B cell (primary cell): ENCODE results near the gene SMAD7. TPM values are rescaled to one million over a fixed set of nuclear protein-coding genes. Genes with fewer than 3 reads are reported as not detected.

Experiments
- ATAC-seq: fragments of 200-7000 bp; cut with Tn5 transposase; one replicate; pipeline ENCODE4 v1.10.0; 2021; ENCODE audit warnings: low read depth, mild to moderate bottlenecking, moderate number of reproducible peaks, moderate library complexity
- CTCF ChIA-PET: fragments of 350-600 bp; sonication (Branson Sonifier 250); formaldehyde crosslinking; loops from one replicate; lab custom pipeline; 2021; ENCODE audit warnings: antibody characterized with exemption, inconsistent platforms; lab: Charles Lee
- POLR2A ChIA-PET: fragments of 350-600 bp; sonication (Branson Sonifier 250); formaldehyde crosslinking; loops from one replicate; lab custom pipeline; 2021; ENCODE audit warnings: antibody characterized with exemption; lab: Charles Lee
- DNase-seq: peaks from one replicate; pipeline ENCODE4 v3.0.0; 2013
- H2AFZ ChIP-seq: 2 replicates; pipeline ENCODE4 v1.6.1; 2012; ENCODE audit warnings: mild to moderate bottlenecking, low read depth, low read length; ENCODE audit not compliant: insufficient read depth, poor library complexity, severe bottlenecking
- H3K27ac ChIP-seq, 2 donors: 1 replicate in 1 of 2; 2 replicates in 1 of 2; pipeline ENCODE4 v1.5.1; 2012 to 2013; ENCODE audit warnings: low read length in 2 of 2, mild to moderate bottlenecking in 2 of 2, moderate library complexity in 1 of 2
- H3K27me3 ChIP-seq, 4 experiments: fragments of 200-600 bp in 1 of 4; sonication (generic) in 1 of 4; replicated peaks in 1 of 4; 1 replicate in 2 of 4; 2 replicates in 2 of 4; pipeline versions ENCODE4 v1.6.1 to v1.7.0; 2013 to 2016; ENCODE audit warnings: low read length in 3 of 4, mild to moderate bottlenecking in 2 of 4, mixed read lengths in 1 of 4, moderate library complexity in 1 of 4; ENCODE audit not compliant: insufficient read depth in 4 of 4, control insufficient read depth in 3 of 4; ENCODE audit errors: control extremely low read depth in 1 of 4
- H3K36me3 ChIP-seq, 2 experiments: replicated peaks in 1 of 2; 1 replicate in 1 of 2; 2 replicates in 1 of 2; pipeline versions ENCODE4 v1.6.1 to v1.7.1; 2013; ENCODE audit warnings: low read length in 1 of 2; ENCODE audit not compliant: insufficient read depth in 2 of 2, control insufficient read depth in 1 of 2; ENCODE audit errors: control extremely low read depth in 1 of 2, extremely low read depth in 1 of 2
- H3K4me1 ChIP-seq, 2 donors: fragments of 200-600 bp in 1 of 2; sonication (generic) in 1 of 2; 1 replicate in 1 of 2; 2 replicates in 1 of 2; pipeline versions ENCODE4 v1.5.1 to v1.6.1; 2013 to 2017; ENCODE audit warnings: low read length in 2 of 2; ENCODE audit not compliant: control insufficient read depth in 2 of 2, insufficient read depth in 2 of 2
- H3K4me2 ChIP-seq: replicated peaks from 2 replicates; pipeline ENCODE3; 2012; ENCODE audit warnings: mild to moderate bottlenecking, low read depth, low read length; ENCODE audit not compliant: poor library complexity, severe bottlenecking
- H3K4me3 ChIP-seq, 5 experiments: fragments of 200-600 bp in 1 of 5; sonication (generic) in 1 of 5; 1 replicate in 3 of 5; 2 replicates in 2 of 5; pipeline versions ENCODE4 v1.5.1 to v1.7.0; 2011 to 2016; ENCODE audit warnings: low read length in 4 of 5, mild to moderate bottlenecking in 4 of 5, low read depth in 2 of 5, control low read depth in 1 of 5, moderate library complexity in 1 of 5; ENCODE audit not compliant: insufficient read depth in 1 of 5; ENCODE audit errors: control extremely low read depth in 1 of 5, extremely low read depth in 1 of 5
- H3K79me2 ChIP-seq: fragments of 200-600 bp; sonication (generic); one replicate; pipeline ENCODE4 v1.6.0; 2016; ENCODE audit warnings: low read length; ENCODE audit not compliant: control insufficient read depth, insufficient read depth
- H3K9ac ChIP-seq: fragments of 200-600 bp; sonication (generic); 2 replicates; pipeline ENCODE4 v1.6.1; 2017; ENCODE audit warnings: mild to moderate bottlenecking, low read length, moderate library complexity
- H3K9me3 ChIP-seq, 3 donors: one replicate each; pipeline versions ENCODE4 v1.6.1 to v1.7.1; 2013; ENCODE audit warnings: low read length in 2 of 3; ENCODE audit not compliant: control insufficient read depth in 2 of 3, insufficient read depth in 1 of 3; ENCODE audit errors: control extremely low read depth in 1 of 3
- H4K20me1 ChIP-seq: 2 replicates; pipeline ENCODE4 v1.6.0; 2012; ENCODE audit warnings: mild to moderate bottlenecking, low read length; ENCODE audit not compliant: insufficient read depth, control insufficient read depth, poor library complexity, severe bottlenecking
- H3K27ac Mint-ChIP-seq: one replicate; pipeline ENCODE4 v1.8.0; 2021; ENCODE audit warnings: mixed read lengths
- H3K27me3 Mint-ChIP-seq: one replicate; pipeline ENCODE4 v1.8.0; 2021; ENCODE audit warnings: mixed read lengths
- H3K4me1 Mint-ChIP-seq: one replicate; pipeline ENCODE4 v1.8.0; 2021; ENCODE audit warnings: mixed read lengths
- H3K4me3 Mint-ChIP-seq: one replicate; pipeline ENCODE4 v1.8.0; 2021; ENCODE audit warnings: mixed read lengths
- H3K9me3 Mint-ChIP-seq: one replicate; pipeline ENCODE4 v1.8.0; 2022; ENCODE audit warnings: mixed read lengths; ENCODE audit not compliant: insufficient read depth
- CTCF ChIP-seq: fragments of 200-600 bp; IDR thresholded peaks from one replicate; pipeline ENCODE4 v1.8.0; 2022; ENCODE audit warnings: antibody characterized with exemption, mild to moderate bottlenecking
- EZH2 ChIP-seq: IDR thresholded peaks from 2 replicates; pipeline ENCODE4 v1.6.1; 2012; ENCODE audit warnings: borderline replicate concordance, low read depth, mild to moderate bottlenecking, moderate library complexity, low read length; ENCODE audit not compliant: insufficient read depth, poor library complexity, severe bottlenecking
- WGBS: methylation state at CpG from one replicate; pipeline ENCODE4 v1.1.5; 2013; ENCODE audit warnings: missing lambda C conversion rate; ENCODE audit not compliant: insufficient coverage; 5-methylcytosine and 5-hydroxymethylcytosine counted together
- intact Hi-C: fragments of 100-400 bp; cut with micrococcal nuclease; formaldehyde crosslinking; loops from one replicate; pipeline ENCODE4 v1.10.0; 2022
- polyA plus RNA-seq: library from polyadenylated mRNA; depleted of rRNA; stranded (reverse); fragments of >200 nt; gene quantifications from 2 replicates; pipeline ENCODE4 v1.2.3, GENCODE V29; 2012
- total RNA-seq, 2 donors: library from RNA; stranded (reverse); fragments of 120-200 nt in 1 of 2; gene quantifications; 1 replicate in 1 of 2; 2 replicates in 1 of 2; pipeline versions ENCODE4 v1.2.3 to v1.2.4, GENCODE V29; 2013 to 2022

SMAD7 gene
- total and polyA plus RNA-seq, 2 donors (not counting 1 experiment from before 2014, with no cell fraction given), result 10.1 to 20.9 TPM

GRCh38 chr18:48902023-48902855, 48.5 kb downstream of the SMAD7 start:
- WGBS, result 63% methylated on average over 26 of the region's 27 CpGs
- ChIA-PET CTCF (no interaction called here), POLR2A (no interaction called here)
- peaks cover 9% of the 10 kb centered on the region for H3K9me3 Mint-ChIP-seq
- no peak overlapping the region for H3K4me2 ChIP-seq
- peaks cover 0 to 22% (median 10%) of the 10 kb centered on the region in 3 donors for H3K9me3 ChIP-seq
- H3K27me3 Mint-ChIP-seq, result peaks cover 6% of the 10 kb centered on the region
- no peak for DNase-seq
- no peak overlapping the region for H2AFZ ChIP-seq
- no peak overlapping the region for H3K4me3 Mint-ChIP-seq
- H3K4me3 ChIP-seq, result no peak overlapping the region
- H3K36me3 ChIP-seq, result no peaks in the 10 kb centered on the region
- no peak overlapping the region for H3K27ac Mint-ChIP-seq
- H3K27me3 ChIP-seq, result no peaks in the 10 kb centered on the region
- peaks cover 3% of the 10 kb centered on the region for H3K4me1 Mint-ChIP-seq
- no peaks in the 10 kb centered on the region for H4K20me1 ChIP-seq
- no peak overlapping the region for H3K27ac ChIP-seq
- no peak for ATAC-seq
- peaks cover under 1 to 3% of the 10 kb centered on the region in 2 donors for H3K4me1 ChIP-seq
- intact Hi-C loops, result no loop called here
- H3K79me2 ChIP-seq, result no peaks in the 10 kb centered on the region
- no peak for TF ChIP-seq CTCF
- no peak for TF ChIP-seq EZH2
- H3K9ac ChIP-seq, result no peak overlapping the region
